GM21360 (cell line): ENCODE results near the gene S100A6.
"Not testable (repeated sequence)": the region's sequence is repeated elsewhere in the genome, so short reads cannot be mapped to it uniquely, and the experiment has no call there.

Experiments used
- ATAC-seq: cut with Tn5 transposase; IDR thresholded peaks from one replicate; pipeline ENCODE4 v1.9.1; 2021; ENCODE audit warnings: mild to moderate bottlenecking, moderate library complexity; ENCODE audit not compliant: unreplicated experiment

Gene S100A6

GRCh38 chr1:153535242-153536011 is at the start of gene S100A6:
Gene S100A6 (minus strand): TSS chr1:153535991. CDS start chr1:153535339, 652 bp downstream.
- no peak for ATAC-seq

DNA sequence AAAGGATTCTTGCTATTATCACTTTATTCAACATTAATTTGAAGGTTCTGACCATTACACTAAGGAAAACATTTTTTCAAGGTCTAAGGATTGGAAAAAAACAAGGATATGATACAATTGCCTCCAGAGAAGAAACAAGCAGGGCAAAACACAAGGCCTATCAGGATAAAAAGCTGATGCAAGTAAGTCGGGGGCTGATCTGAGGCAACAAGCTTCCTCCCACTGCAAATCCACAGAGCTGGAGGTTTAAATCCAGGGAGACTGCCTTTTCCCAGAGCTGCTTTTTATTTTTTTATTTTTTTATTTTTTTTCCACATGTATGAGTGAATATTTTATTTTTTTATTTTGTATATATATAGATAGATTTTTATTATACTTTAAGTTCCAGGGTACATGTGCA is 49.2 kb upstream of the S100A6 start:
- no peak for ATAC-seq

DNA sequence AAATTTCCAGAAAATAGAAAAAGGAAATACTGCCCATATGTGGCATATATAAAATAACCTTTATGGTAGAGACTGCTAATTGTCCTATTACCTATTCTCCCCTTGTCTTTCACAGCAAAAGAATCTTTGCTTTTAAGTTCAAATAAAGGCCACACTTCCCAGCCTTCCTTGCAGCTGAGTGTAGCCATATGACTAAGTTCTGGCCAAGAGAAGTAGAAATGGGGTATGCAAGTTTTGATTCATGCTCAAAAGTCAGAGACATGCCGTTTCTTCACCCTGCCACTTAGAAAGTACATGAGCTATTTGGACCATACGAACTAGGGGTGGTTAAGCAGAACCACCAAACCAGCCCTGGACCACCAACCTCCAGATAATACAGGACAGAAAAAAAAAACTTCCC is 48.2 kb upstream of the S100A6 start:
- no peak for ATAC-seq

- not testable (repeated sequence) for ATAC-seq
Observed at GRCh38 chr1:153583514-153583913, 47.7 kb upstream of the S100A6 start.

- not testable (repeated sequence) for ATAC-seq
Observed at GRCh38 chr1:153582836-153583235, 47.0 kb upstream of the S100A6 start.

GRCh38 chr1:153578936-153579335 is 43.1 kb upstream of the S100A6 start:
- no peak for ATAC-seq

- no peak for ATAC-seq
Observed at GRCh38 chr1:153578490-153578889, 42.7 kb upstream of the S100A6 start.

- no peak for ATAC-seq
Observed at GRCh38 chr1:153577624-153578051, 41.8 kb upstream of the S100A6 start.

GRCh38 chr1:153577138-153577537 is 41.3 kb upstream of the S100A6 start:
- ATAC-seq: no peak

DNA sequence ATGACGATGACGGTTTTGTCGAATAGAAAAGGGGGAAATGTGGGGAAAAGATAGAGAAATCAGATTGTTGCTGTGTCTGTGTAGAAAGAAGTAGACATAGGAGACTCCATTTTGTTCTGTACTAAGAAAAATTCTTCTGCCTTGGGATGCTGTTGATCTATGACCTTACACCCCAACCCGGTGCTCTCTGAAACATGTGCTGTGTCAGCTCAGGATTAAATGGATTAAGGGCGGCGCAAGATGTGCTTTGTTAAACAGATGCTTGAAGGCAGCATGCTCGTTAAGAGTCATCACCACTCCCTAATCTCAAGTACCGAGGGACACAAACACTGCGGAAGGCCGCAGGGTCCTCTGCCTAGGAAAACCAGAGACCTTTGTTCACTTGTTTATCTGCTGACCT is 39.7 kb upstream of the S100A6 start:
- not testable (repeated sequence) for ATAC-seq

DNA sequence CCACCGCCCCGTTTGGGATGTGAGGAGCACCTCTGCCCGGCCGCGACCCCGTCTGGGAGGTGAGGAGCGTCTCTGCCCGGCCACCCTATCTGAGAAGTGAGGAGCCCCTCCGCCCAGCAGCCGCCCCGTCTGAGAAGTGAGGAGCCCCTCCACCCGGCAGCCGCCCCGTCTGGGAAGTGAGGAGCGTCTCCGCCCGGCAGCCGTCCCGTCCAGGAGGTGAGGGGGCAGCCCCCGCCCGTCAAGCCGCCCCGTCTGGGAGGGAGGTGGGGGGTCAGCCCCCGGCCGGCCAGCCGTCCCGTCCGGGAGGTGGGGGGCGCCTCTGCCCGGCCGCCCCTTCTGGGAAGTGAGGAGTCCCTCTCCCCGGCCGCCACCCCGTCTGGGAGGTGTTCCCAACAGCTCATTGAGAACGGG is 39.3 kb upstream of the S100A6 start:
- not testable (repeated sequence) for ATAC-seq

- ATAC-seq: no peak
Observed at GRCh38 chr1:153573351-153573750, 37.6 kb upstream of the S100A6 start.

DNA sequence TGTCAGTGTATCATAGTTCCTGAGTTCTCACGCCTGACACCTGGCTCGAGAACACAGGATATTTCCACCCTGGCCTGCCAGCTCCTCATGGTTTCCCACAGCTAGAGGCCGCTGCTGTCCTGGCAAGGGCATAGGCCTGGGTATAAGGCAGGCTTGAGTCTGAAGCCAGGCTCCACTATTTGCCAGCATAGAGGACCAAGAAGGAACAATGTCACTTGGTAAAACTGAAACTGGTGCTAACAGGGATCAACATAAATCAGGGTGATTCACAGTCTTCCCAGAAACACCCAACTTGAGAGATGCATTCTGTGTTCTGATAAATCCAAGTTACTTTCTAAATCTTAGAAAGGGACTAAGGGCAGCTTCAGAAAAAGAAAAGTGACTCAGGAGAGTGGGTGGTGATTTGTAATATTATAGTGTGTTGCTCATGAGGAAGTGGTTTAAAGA is 36.8 kb upstream of the S100A6 start:
- peak; percentile 67 for ATAC-seq

DNA sequence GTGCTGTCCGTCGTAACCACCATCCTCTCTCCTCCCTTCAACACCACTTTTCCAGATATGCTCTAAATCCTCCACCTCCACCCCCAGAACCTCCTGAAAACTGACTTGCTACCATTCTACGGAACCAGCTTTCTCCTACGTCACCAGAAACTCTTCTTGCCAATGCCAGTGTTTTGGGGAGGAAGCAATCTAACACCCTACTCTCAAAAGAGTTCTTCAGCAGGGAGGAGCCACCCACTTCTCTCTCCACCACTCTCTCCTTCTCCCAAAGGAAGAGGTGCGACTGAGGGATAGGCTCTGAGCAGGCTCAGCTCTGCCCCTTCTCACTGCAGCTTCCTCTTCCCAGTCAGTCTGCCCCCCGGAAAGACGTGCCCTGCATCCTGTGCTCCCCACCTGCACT is 35.9 kb upstream of the S100A6 start:
- ATAC-seq: no peak

- ATAC-seq: no peak
Observed at GRCh38 chr1:153570874-153571273, 35.1 kb upstream of the S100A6 start.

GRCh38 chr1:153569465-153569864 is 33.7 kb upstream of the S100A6 start:
- no peak for ATAC-seq

DNA sequence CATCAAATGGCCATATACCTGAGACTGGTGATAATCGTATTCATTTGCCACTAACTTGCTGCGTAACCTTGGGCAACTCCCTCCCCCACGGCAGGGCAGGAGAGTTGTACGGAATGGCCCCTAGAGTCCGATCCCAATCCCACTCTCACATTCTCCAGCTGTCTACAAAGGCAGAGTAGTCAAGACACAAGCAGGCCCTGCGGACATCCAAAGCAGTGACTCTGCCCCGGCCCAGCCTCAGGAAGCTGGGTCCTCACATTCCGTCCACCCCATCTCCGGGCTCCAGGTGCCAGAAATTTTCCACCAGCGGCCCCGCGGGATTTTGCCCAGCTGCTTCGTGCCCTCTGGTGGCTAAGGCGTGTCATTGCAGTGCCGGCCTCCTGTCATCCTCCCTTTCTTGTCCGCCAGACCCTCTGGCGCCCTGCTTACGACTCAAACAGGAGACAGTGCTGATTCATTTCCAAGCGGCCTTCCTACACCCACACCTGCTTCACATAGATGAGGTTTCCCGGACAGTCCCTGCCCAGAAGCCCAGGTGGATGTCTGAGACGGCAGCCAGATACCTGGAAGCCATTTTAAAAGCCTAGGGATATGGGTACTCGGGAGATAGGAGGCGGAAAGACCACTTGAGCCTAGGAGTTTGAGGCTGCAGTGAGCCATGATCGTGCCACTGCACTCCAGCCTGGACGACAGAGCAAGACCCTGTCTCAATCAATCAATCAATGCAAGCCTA is 32.7 kb upstream of the S100A6 start:
- ATAC-seq: no peak

DNA sequence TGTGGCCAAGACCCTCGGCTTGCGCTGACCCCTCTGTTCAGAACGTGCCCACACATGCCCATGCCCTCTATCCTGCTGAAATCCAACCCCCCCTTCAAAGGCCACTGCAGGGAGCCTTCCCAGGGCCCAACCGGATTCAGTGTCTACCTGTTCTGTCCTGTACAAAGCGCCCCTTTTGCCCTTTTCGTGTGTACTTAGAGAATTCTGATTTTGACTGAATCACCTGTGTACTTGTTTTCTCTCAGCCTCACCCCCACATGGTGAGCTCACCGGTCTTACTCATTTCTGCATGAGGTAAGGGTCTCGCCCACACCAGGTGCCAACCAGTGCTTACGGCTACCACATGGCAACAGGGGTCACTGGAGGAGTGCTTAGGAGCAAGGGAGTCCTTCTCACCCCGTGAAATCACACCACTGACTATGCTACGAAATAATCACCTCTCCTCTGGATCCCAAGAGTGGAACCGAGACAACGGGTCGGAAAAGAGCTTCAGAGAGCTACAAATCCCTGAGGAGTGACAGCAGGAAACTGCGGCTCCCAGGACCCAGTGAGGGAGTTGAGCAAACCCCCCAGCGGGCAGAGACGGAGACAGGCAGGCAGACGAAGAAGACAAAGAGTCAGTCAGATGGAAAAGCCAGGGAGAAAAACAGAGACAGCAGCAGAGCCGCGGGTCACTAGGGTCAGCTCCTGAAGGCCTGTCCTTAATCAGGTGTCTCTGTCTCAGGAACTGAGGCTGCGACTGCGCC is 32.0 kb upstream of the S100A6 start:
- no peak for ATAC-seq

DNA sequence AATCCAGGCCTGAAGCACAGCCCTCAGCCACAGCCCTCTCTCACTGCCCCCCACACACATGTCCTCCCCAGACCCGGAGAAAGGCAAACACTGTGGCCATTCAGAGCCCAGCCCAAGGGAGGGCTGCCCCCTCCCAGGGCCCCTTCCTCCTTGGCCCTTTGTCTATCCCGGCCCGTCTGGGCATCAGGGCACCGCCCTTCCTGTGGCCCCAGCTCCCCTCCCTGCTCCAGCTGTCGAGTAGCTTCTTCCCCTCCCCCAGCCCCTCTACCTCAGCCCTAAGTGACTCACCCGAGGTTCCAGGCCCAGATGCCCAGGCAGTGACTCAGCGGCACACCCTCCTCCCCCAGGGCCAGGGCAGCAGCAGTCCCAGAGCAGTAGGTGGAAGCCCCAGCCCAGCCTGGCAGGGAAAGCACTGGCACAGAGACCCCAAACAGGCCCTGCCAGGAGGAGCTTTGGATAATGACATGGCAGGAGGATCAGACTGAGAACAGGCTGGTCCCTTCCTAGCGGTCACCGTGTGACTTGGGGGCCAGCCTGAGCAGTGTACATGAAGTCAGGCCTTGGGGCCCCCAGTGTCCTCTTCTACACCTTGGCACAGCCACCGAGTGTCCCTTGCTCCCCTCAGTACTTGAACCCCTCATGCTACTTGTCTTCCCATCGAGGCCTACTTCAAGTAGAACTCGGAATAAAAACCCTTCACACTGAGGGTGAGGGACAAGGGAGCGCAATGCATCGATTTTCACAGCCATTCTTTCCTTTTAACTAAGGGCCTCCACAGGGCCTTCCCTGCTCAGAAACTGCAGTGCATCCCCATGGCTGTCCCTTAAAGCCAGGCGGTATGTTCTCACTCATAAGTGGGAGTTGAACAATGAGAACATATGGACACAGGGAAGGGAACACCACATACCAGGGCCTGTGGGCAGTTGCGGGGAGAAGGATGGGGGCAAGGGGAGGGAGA is 30.9 kb upstream of the S100A6 start:
- ATAC-seq: no peak
